WI38 (cell line): ENCODE measurements around the gene MTHFD2L.

Experiments
- H3K4me3 ChIP-seq: 2 replicates; pipeline ENCODE4 v1.5.1; 2011; ENCODE audit warnings: low read depth, mild to moderate bottlenecking, control low read depth, low read length
- CTCF ChIP-seq: IDR thresholded peaks from 2 replicates; pipeline ENCODE4 v1.5.1; 2012; ENCODE audit warnings: low read depth, mild to moderate bottlenecking, control low read depth, low read length

Gene MTHFD2L

GRCh38 chr4:74228691-74229640, 71.0 kb downstream of the MTHFD2L start:
- peak; percentile 80 for TF ChIP-seq CTCF
- no peak overlapping the region for H3K4me3 ChIP-seq

- H3K4me3 ChIP-seq = no peak overlapping the region
- no peak for TF ChIP-seq CTCF
Measured at GRCh38 chr4:74230902-74231499, 73.1 kb downstream of the MTHFD2L start.

GRCh38 chr4:74235135-74235534, 77.2 kb downstream of the MTHFD2L start:
- no peak for TF ChIP-seq CTCF
- H3K4me3 ChIP-seq = no peak overlapping the region

DNA sequence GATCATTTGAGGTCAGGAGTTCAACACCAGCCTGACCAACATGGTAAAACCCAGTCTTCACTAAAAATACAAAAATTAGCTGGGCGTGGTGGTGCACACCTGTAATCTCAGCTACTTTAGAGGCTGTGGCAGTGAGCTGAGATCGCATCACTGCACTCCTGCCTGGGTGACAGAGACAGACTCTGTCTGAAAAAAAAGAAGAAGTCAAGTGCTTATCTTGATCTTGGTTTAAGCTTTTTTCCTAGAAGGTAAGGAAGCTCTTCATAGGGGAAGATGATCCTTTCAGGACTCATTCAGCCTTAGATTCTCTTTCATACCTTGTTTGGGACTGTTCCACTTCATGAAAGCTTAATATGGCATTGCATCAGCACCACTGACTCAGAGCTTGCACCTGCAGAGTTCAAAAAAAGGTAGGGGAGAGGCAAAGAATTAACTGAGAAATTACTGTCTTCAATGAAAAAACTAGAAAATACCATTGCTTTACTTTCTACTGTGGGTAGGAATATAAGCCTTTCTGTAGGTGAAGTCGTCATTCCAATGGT, 79.6 kb downstream of the MTHFD2L start:
- no peak overlapping the region for H3K4me3 ChIP-seq
- no peak for TF ChIP-seq CTCF

GRCh38 chr4:74244049-74244448, 86.1 kb downstream of the MTHFD2L start:
- TF ChIP-seq CTCF = no peak

GRCh38 chr4:74252933-74253332, 95.0 kb downstream of the MTHFD2L start:
- TF ChIP-seq CTCF = no peak
- H3K4me3 ChIP-seq = no peak overlapping the region

More at GRCh38 chr4:74244049-74244448, 86.1 kb downstream of the MTHFD2L start:
- H3K4me3 ChIP-seq = no peak overlapping the region

DNA sequence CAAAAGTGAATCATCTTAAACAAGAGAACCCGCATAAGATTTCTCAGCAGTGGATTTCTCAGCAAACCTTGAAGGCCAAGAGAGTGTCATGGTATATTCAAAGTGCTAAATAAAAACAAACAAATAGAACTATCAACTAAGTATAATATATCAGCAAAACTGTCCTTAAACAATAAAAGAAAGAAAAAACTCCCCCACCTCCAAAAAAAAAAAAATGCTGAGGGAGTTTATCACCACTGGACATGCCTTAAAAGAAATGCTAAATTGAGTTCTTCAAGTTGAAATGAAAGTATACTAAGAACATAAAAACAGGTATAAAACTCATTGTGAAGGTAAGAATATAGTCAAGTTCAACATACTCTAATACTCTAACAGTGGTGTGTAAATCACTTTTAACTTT, 96.5 kb downstream of the MTHFD2L start:
- TF ChIP-seq CTCF = no peak
- no peak overlapping the region for H3K4me3 ChIP-seq
